Ishikawa (cell line): ENCODE results near the gene NKX3-2.

ENCODE experiments used
- CEBPB ChIP-seq: IDR thresholded peaks from 2 replicates; pipeline ENCODE4 v1.6.1; 2012
- CREB1 ChIP-seq: IDR thresholded peaks from 2 replicates; pipeline ENCODE4 v1.6.1; 2012; ENCODE audit warnings: low read depth
- EGR1 ChIP-seq: IDR thresholded peaks from 2 replicates; pipeline ENCODE4 v1.6.1; 2012
- EP300 ChIP-seq: IDR thresholded peaks from 2 replicates; pipeline ENCODE4 v1.6.1; 2012; ENCODE audit warnings: borderline replicate concordance
- NFIC ChIP-seq: IDR thresholded peaks from 2 replicates; pipeline ENCODE4 v1.6.1; 2012
- RAD21 ChIP-seq: IDR thresholded peaks from 2 replicates; pipeline ENCODE4 v1.6.1; 2012; ENCODE audit warnings: low read depth
- TAF1 ChIP-seq: IDR thresholded peaks from 2 replicates; pipeline ENCODE4 v1.6.1; 2012; ENCODE audit warnings: low read depth, mild to moderate bottlenecking
- YY1 ChIP-seq: IDR thresholded peaks from 2 replicates; pipeline ENCODE4 v1.6.1; 2012; ENCODE audit warnings: low read depth
- TF ChIP-seq, protein P1 (sequence below): IDR thresholded peaks from 2 replicates; pipeline ENCODE4 v1.6.1; 2012
- TF ChIP-seq, protein P2 (sequence below): IDR thresholded peaks from 2 replicates; pipeline ENCODE4 v1.6.1; 2012
- TF ChIP-seq, protein P3 (sequence below): IDR thresholded peaks from 2 replicates; pipeline ENCODE4 v1.6.1; 2012; ENCODE audit warnings: low read depth, mild to moderate bottlenecking

DNA sequence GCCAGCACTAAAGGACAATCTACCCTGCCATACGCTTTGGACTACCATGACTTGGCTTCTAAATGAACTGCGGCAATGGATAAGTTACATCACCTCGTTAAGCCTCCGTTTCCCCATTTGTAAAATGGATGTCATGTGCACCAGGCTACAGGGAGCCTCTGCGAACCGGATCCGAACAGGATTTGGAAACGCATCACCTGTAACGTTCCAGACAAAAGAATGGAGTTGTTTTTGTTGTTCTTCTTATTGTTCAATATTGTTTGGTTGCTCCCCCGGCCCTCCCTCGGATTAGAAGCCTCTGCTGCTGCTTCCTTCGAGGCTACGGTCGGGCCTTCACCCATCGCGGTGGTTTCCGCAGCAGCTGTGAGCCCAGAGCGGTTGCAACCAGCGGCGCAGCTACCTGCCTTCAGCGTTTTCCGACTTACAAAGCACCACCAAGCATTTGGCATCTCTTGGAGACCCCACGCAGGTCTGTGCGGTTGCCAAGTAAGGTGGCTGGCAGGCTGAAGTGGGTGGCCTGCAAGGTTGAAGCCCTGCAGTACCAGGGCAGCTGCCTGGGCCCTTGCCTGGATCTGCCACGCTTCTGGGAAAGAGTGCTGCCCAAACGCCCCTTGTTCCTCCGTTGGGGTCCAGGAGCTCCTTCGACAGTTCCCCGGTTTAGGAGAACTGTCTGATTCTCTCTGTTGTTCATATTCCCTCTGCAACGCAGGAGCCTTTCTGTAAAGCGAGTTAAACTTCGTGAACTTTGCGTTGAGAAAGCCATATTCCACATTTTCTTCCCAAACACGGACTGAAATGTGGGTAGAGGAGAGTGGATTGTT is 7.1 kb downstream of the NKX3-2 start:
- TF ChIP-seq, protein P1, sequence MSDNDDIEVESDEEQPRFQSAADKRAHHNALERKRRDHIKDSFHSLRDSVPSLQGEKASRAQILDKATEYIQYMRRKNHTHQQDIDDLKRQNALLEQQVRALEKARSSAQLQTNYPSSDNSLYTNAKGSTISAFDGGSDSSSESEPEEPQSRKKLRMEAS = no peak
- TF ChIP-seq EP300 = no peak
- TF ChIP-seq, protein P2, sequence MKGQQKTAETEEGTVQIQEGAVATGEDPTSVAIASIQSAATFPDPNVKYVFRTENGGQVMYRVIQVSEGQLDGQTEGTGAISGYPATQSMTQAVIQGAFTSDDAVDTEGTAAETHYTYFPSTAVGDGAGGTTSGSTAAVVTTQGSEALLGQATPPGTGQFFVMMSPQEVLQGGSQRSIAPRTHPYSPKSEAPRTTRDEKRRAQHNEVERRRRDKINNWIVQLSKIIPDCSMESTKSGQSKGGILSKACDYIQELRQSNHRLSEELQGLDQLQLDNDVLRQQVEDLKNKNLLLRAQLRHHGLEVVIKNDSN = no peak
- TF ChIP-seq EGR1 = no peak
- TF ChIP-seq CREB1 = no peak
- no peak for TF ChIP-seq CEBPB
- TF ChIP-seq, protein P3, sequence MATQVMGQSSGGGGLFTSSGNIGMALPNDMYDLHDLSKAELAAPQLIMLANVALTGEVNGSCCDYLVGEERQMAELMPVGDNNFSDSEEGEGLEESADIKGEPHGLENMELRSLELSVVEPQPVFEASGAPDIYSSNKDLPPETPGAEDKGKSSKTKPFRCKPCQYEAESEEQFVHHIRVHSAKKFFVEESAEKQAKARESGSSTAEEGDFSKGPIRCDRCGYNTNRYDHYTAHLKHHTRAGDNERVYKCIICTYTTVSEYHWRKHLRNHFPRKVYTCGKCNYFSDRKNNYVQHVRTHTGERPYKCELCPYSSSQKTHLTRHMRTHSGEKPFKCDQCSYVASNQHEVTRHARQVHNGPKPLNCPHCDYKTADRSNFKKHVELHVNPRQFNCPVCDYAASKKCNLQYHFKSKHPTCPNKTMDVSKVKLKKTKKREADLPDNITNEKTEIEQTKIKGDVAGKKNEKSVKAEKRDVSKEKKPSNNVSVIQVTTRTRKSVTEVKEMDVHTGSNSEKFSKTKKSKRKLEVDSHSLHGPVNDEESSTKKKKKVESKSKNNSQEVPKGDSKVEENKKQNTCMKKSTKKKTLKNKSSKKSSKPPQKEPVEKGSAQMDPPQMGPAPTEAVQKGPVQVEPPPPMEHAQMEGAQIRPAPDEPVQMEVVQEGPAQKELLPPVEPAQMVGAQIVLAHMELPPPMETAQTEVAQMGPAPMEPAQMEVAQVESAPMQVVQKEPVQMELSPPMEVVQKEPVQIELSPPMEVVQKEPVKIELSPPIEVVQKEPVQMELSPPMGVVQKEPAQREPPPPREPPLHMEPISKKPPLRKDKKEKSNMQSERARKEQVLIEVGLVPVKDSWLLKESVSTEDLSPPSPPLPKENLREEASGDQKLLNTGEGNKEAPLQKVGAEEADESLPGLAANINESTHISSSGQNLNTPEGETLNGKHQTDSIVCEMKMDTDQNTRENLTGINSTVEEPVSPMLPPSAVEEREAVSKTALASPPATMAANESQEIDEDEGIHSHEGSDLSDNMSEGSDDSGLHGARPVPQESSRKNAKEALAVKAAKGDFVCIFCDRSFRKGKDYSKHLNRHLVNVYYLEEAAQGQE = no peak
- TF ChIP-seq YY1 = no peak
- TF ChIP-seq TAF1 = no peak
- no peak for TF ChIP-seq RAD21
- TF ChIP-seq NFIC = no peak
